ENCODE results near the gene PRRT4. TPM values are rescaled to one million over a fixed set of nuclear protein-coding genes. Genes with fewer than 3 reads are reported as not detected.

PRRT4 gene
- total RNA-seq, 6 experiments from 2014 or later = not detected

GRCh38 chr7:128378637-128379036 lies 17.1 kb upstream of the PRRT4 start:
- Mint-ChIP-seq H3K36me3 (ENCODE audit: low read depth) (no peaks in the 10 kb centered on the region), H3K9me3 (peaks cover 4% of the 10 kb centered on the region; the same call in 1 of the 2 replicates), H3K27ac (no peak overlapping the region), H3K4me3 (no peak overlapping the region), H3K4me1 (ENCODE audit: low read depth) (no peaks in the 10 kb centered on the region), H3K27me3 (ENCODE audit: insufficient read depth) (peaks cover 37% of the 10 kb centered on the region)
- no peak for TF ChIP-seq CTCF (IDR thresholded peaks at IDR 0.05)
- DNase-seq = no peak

- no peak for DNase-seq
- H3K9me3 Mint-ChIP-seq = peaks cover 4% of the 10 kb centered on the region; the same call in 1 of the 2 replicates
- no peaks in the 10 kb centered on the region for H3K36me3 Mint-ChIP-seq (ENCODE audit: low read depth)
- TF ChIP-seq CTCF (IDR thresholded peaks at IDR 0.05) = no peak
- H3K27ac Mint-ChIP-seq = no peak overlapping the region
- H3K4me3 Mint-ChIP-seq = no peak overlapping the region
- H3K27me3 Mint-ChIP-seq (ENCODE audit: insufficient read depth) = peaks cover 36% of the 10 kb centered on the region
- H3K4me1 Mint-ChIP-seq (ENCODE audit: low read depth) = no peaks in the 10 kb centered on the region
These were observed 14.6 kb upstream of the PRRT4 start for GRCh38 chr7:128376077-128376476.

- DNase-seq = no peak
- H3K27me3 Mint-ChIP-seq (ENCODE audit: insufficient read depth) = peaks cover 50% of the 10 kb centered on the region
- H3K4me1 Mint-ChIP-seq (ENCODE audit: low read depth) = no peaks in the 10 kb centered on the region
- no peaks in the 10 kb centered on the region for H3K36me3 Mint-ChIP-seq (ENCODE audit: low read depth)
- peaks cover 4% of the 10 kb centered on the region; the same call in 1 of the 2 replicates for H3K9me3 Mint-ChIP-seq
- no peak overlapping the region for H3K4me3 Mint-ChIP-seq
- H3K27ac Mint-ChIP-seq = no peak overlapping the region
- TF ChIP-seq CTCF (IDR thresholded peaks at IDR 0.05) = no peak
These were observed 12.6 kb upstream of the PRRT4 start for GRCh38 chr7:128374041-128374440.

GRCh38 chr7:128373606-128374005 lies 12.1 kb upstream of the PRRT4 start:
- Mint-ChIP-seq H3K36me3 (ENCODE audit: low read depth) (no peaks in the 10 kb centered on the region), H3K27ac (no peak overlapping the region), H3K9me3 (peaks cover 4% of the 10 kb centered on the region; the same call in 1 of the 2 replicates), H3K4me3 (no peak overlapping the region), H3K27me3 (ENCODE audit: insufficient read depth) (peaks cover 49% of the 10 kb centered on the region), H3K4me1 (ENCODE audit: low read depth) (no peaks in the 10 kb centered on the region)
- no peak for TF ChIP-seq CTCF (IDR thresholded peaks at IDR 0.05)
- no peak for DNase-seq

- H3K9me3 Mint-ChIP-seq = peaks cover 4% of the 10 kb centered on the region; the same call in 1 of the 2 replicates
- H3K4me1 Mint-ChIP-seq (ENCODE audit: low read depth) = no peaks in the 10 kb centered on the region
- H3K27ac Mint-ChIP-seq = no peak overlapping the region
- no peak for TF ChIP-seq CTCF (IDR thresholded peaks at IDR 0.05)
- no peaks in the 10 kb centered on the region for H3K36me3 Mint-ChIP-seq (ENCODE audit: low read depth)
- peaks cover 44% of the 10 kb centered on the region for H3K27me3 Mint-ChIP-seq (ENCODE audit: insufficient read depth)
- no peak for DNase-seq
- no peak overlapping the region for H3K4me3 Mint-ChIP-seq
These were observed 9.0 kb upstream of the PRRT4 start for GRCh38 chr7:128370491-128370890.

GRCh38 chr7:128366986-128367385 lies 5.5 kb upstream of the PRRT4 start:
- H3K27me3 Mint-ChIP-seq (ENCODE audit: insufficient read depth) = peaks cover 54% of the 10 kb centered on the region
- no peak overlapping the region for H3K4me3 Mint-ChIP-seq
- H3K27ac Mint-ChIP-seq = no peak overlapping the region
- DNase-seq = no peak
- H3K36me3 Mint-ChIP-seq (ENCODE audit: low read depth) = no peaks in the 10 kb centered on the region
- no peak for TF ChIP-seq CTCF (IDR thresholded peaks at IDR 0.05)
- H3K4me1 Mint-ChIP-seq (ENCODE audit: low read depth) = peaks cover 15% of the 10 kb centered on the region
- H3K9me3 Mint-ChIP-seq = no peaks in the 10 kb centered on the region
